ENCODE data around the gene GCNT4. TPM values are rescaled to one million over a fixed set of nuclear protein-coding genes. Genes with fewer than 3 reads are reported as not detected.

Gene GCNT4
- total RNA-seq, 4 donors from 2014 or later, result 0.69 to 2.2 (median 1.1) TPM

DNA sequence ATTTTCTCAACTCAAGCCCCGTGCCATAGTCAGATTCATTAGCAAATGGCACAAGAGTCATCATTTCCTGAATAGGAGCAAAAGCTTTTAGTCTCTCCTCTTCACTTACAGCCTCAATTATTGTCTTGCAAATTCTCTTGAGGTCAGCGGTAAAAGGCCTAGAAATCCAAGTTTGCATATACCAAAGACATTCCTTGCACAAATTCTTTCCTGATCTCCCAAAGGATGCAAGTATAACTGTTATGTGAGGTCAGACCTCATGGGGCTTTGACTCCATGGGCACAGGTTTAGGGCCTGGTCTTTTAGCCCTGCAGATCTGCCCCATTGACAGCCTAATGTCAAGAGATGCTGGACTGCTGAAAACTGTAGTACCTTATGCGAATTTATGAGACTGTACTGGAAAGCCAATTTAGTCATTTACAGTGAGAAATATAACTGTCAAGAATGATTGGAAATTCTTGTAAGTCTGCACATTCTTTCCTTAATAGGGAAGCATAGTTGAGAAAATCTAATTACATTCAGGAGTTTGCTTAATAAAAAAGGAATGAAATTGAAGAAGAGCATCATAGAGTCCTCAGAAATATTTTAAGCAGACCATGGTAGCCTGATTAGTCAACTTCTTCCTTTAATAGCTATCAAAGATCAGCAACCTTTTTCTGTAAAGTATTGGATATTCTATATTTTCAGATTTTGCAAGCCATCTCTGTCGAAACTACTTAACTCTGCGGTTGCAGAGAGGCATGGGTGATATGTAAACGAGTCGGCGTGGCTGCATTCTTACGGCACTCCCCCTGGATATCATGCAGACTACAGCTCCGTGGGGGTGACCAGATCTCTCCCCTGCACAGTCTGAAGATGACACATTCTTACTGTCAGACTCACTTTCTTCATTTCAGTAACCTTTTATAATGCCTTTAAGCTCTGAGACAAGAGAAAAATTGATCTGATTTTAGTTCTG, 45.2 kb downstream of the GCNT4 start:
- TF ChIP-seq, protein P1, sequence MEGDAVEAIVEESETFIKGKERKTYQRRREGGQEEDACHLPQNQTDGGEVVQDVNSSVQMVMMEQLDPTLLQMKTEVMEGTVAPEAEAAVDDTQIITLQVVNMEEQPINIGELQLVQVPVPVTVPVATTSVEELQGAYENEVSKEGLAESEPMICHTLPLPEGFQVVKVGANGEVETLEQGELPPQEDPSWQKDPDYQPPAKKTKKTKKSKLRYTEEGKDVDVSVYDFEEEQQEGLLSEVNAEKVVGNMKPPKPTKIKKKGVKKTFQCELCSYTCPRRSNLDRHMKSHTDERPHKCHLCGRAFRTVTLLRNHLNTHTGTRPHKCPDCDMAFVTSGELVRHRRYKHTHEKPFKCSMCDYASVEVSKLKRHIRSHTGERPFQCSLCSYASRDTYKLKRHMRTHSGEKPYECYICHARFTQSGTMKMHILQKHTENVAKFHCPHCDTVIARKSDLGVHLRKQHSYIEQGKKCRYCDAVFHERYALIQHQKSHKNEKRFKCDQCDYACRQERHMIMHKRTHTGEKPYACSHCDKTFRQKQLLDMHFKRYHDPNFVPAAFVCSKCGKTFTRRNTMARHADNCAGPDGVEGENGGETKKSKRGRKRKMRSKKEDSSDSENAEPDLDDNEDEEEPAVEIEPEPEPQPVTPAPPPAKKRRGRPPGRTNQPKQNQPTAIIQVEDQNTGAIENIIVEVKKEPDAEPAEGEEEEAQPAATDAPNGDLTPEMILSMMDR (IDR thresholded peaks at IDR 0.05), result no peak
- no peak for ATAC-seq (ENCODE audit: low FRiP score)
- DNase-seq (ENCODE audit: low spot score), result no peak

DNA sequence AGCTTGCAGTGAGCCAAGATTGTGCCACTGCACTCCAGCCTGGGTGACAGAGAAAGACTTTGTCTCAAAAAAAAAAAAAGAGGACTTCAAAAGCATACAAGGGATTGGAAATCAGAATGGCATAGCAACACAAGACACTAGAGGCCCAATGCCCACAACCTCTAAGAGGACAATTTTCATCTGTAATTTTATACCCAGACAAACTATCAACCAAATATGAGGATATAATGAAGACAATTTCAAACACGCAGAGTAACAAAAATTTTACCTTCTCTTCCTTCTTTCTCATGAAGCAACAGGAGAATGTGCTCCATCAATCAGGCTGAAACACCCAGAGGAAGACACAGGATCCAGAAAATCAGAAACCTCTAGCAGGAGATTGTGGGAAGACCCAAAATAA, 46.8 kb downstream of the GCNT4 start:
- DNase-seq (ENCODE audit: low spot score) (no peak), ATAC-seq (ENCODE audit: low FRiP score) (no peak)
- TF ChIP-seq, protein P1 (IDR thresholded peaks at IDR 0.05), result no peak

Small RNAs within 50 kb of the gene (small RNA-seq; reads per million reads assigned to genes)
- not detected for gene AC093259.1

Other genes starting within 250 kb of the GCNT4 start
- under 1 TPM; 0.19 to 0.96 (median 0.30) TPM for gene FAM169A, start 186.2 kb downstream of the GCNT4 start, total RNA-seq
- under 1 TPM; 0.12 to 0.79 (median 0.37) TPM for gene ANKRD31, start 184.3 kb upstream of the GCNT4 start, total RNA-seq

All from omental fat pad (tissue), 4 donors.